K562 (cell line): ENCODE results near the gene PUM1. TPM values are rescaled to one million over a fixed set of nuclear protein-coding genes. Genes with fewer than 3 reads are reported as not detected.

ENCODE experiments used
- ATF7 ChIP-seq: fragments of 450-650 bp; IDR thresholded peaks from 2 replicates; pipeline ENCODE4 v1.7.1; 2014; ENCODE audit warnings: mild to moderate bottlenecking, moderate library complexity
- CHD4 ChIP-seq: fragments of 200-600 bp; sonication (generic); IDR thresholded peaks from 3 replicates; pipeline ENCODE4 v1.6.1; 2012; ENCODE audit warnings: low read depth, mild to moderate bottlenecking, mixed read lengths, low read length, inconsistent platforms; ENCODE audit not compliant: insufficient read depth, insufficient replicate concordance, poor library complexity, severe bottlenecking
- CTBP1 ChIP-seq: fragments of 450-650 bp; IDR thresholded peaks from 2 replicates; pipeline ENCODE4 v1.6.1; 2016; ENCODE audit warnings: borderline replicate concordance
- EHMT2 ChIP-seq: fragments of 450-650 bp; IDR thresholded peaks from 2 replicates; pipeline ENCODE4 v1.6.1; 2018; ENCODE audit warnings: antibody characterized with exemption
- HES1 ChIP-seq: fragments of 450-650 bp; IDR thresholded peaks from 2 replicates; pipeline ENCODE4 v1.6.1; 2016; ENCODE audit warnings: low read depth, mild to moderate bottlenecking, moderate library complexity
- MAX ChIP-seq: sonication (generic); formaldehyde crosslinking; IDR thresholded peaks from 2 replicates; pipeline ENCODE4 v1.9.0; 2022; ENCODE audit warnings: mild to moderate bottlenecking, missing genetic modification reagents
- NR2C1 ChIP-seq, 2 experiments: fragments of 450-650 bp; IDR thresholded peaks; 2 replicates each; pipeline ENCODE4 v1.6.1; 2017; ENCODE audit warnings: mild to moderate bottlenecking in 2 of 2, antibody characterized with exemption in 1 of 2, inconsistent platforms in 1 of 2, missing compliant biosample characterization in 1 of 2, missing genetic modification characterization in 1 of 2
- PHF21A ChIP-seq: fragments of 450-650 bp; IDR thresholded peaks from 2 replicates; pipeline ENCODE4 v1.6.1; 2017; ENCODE audit warnings: low read depth, borderline replicate concordance
- SMARCA5 ChIP-seq: fragments of 450-650 bp; IDR thresholded peaks from 2 replicates; pipeline ENCODE4 v1.6.1; 2016
- SP2 ChIP-seq: IDR thresholded peaks from 2 replicates; pipeline ENCODE4 v1.6.1; 2011; ENCODE audit warnings: mild to moderate bottlenecking, low read depth, low read length, moderate library complexity; ENCODE audit not compliant: poor library complexity, severe bottlenecking; ENCODE audit errors: extremely low read depth
- TBP ChIP-seq: optimal IDR thresholded peaks from 2 replicates; pipeline ENCODE3; 2011; ENCODE audit warnings: low read depth, low read length, improper control_type of control experiment
- TFAP4 ChIP-seq: sonication (generic); formaldehyde crosslinking; IDR thresholded peaks from 2 replicates; pipeline ENCODE4 v1.8.0; 2022; ENCODE audit warnings: missing genetic modification reagents, mild to moderate bottlenecking, moderate library complexity, borderline replicate concordance
- WHSC1 ChIP-seq: IDR thresholded peaks from one replicate; pipeline ENCODE4 v1.6.1; 2012; ENCODE audit warnings: low read length, control low read depth, inconsistent platforms
- XRCC5 ChIP-seq: fragments of 200-400 bp; formaldehyde crosslinking; IDR thresholded peaks from 2 replicates; pipeline ENCODE4 v1.6.1; 2017; ENCODE audit warnings: low read depth, mild to moderate bottlenecking, low read length
- YY1 ChIP-seq, 3 experiments: IDR thresholded peaks; 2 replicates each; pipeline ENCODE4 v1.6.1; 2011; ENCODE audit warnings: low read length in 2 of 3, mild to moderate bottlenecking in 2 of 3, moderate library complexity in 2 of 3, borderline replicate concordance in 1 of 3, control low read depth in 1 of 3, low read depth in 1 of 3; ENCODE audit not compliant: insufficient read depth in 3 of 3, insufficient replicate concordance in 2 of 3, control insufficient read depth in 1 of 3, insufficient read length in 1 of 3; ENCODE audit errors: extremely low read depth in 1 of 3
- ZBTB9 ChIP-seq: fragments of 450-650 bp; formaldehyde crosslinking; IDR thresholded peaks from 2 replicates; pipeline ENCODE4 v1.4.0; 2020; ENCODE audit warnings: mild to moderate bottlenecking, moderate library complexity
- ZEB2 ChIP-seq: fragments of 450-650 bp; IDR thresholded peaks from 2 replicates; pipeline ENCODE4 v1.6.1; 2016
- ZNF263 ChIP-seq: sonication (generic); formaldehyde crosslinking; IDR thresholded peaks from 2 replicates; pipeline ENCODE4 v1.8.0; 2022; ENCODE audit warnings: mild to moderate bottlenecking, missing genetic modification reagents, borderline replicate concordance
- ZNF740 ChIP-seq, 3 experiments: fragments of 200-800 bp in 1 of 3; sonication (Bioruptor generic) in 1 of 3; sonication (generic) in 1 of 3; formaldehyde crosslinking in 1 of 3; IDR thresholded peaks; 2 replicates each; pipeline versions ENCODE4 v1.6.1 to v1.8.0; 2016 to 2022; ENCODE audit warnings: mild to moderate bottlenecking in 2 of 3, missing compliant biosample characterization in 2 of 3, missing genetic modification characterization in 2 of 3, missing genetic modification reagents in 1 of 3
- polyA plus RNA-seq, 8 experiments: library from polyadenylated mRNA; depleted of rRNA in 4 of 8; stranded (reverse) in 5 of 8; unstranded in 3 of 8; fragments of >200 nt; fragmentation: Nextera tagmentation in 2 of 8; fragmentation: Illumina TruSeq in 1 of 8; extraction: Ambion mirVana in 2 of 8; extraction: Trizol in 1 of 8; gene quantifications; 2 replicates each; pipeline versions ENCODE4 v1.2.1 to v1.2.3, GENCODE V29; 2011 to 2014; ENCODE audit warnings: inconsistent platforms in 1 of 8, missing spikeins in 1 of 8
- total RNA-seq, 7 experiments: library from RNA; depleted of rRNA in 6 of 7; stranded (reverse); fragments of >200 nt in 6 of 7; fragmentation: Illumina TruSeq in 2 of 7; extraction: Trizol in 2 of 7; gene quantifications; 2 replicates each; pipeline versions ENCODE4 v1.2.1 to v1.2.3, GENCODE V29; 2011 to 2021; ENCODE audit warnings: low replicate concordance in 1 of 7

The PUM1 gene
- total and polyA plus RNA-seq, 9 of the 15 experiments (the other 6 are each of a cell fraction or from before 2014, with no cell fraction given) = 37.7 to 104 (median 55.7) TPM

GRCh38 chr1:30929135-30929889, 136.2 kb downstream of the PUM1 start (continued):
- TF ChIP-seq ZBTB9 (CRISPR knock-in tag) (peak; percentile 24; the same call in 1 of the 2 replicates), MAX (CRISPR knock-in tag) (peak; percentile 11; the same call in 1 of the 2 replicates), EHMT2 (no peak), CTBP1 (0 out of 2 replicates have a peak, but pooled peaks have one; percentile 49), ATF7 (peak; percentile 48), TBP (no peak), CHD4 (no peak), ZNF740 (CRISPR knock-in tag; IDR thresholded peaks at IDR 0.05) (no peak), ZNF740 (tag; IDR thresholded peaks at IDR 0.05) (0 out of 4 replicates have a peak, but pooled peaks of 1 of the 2 experiments have one; percentile 11), SMARCA5 (peak; percentile 66; the same call in 1 of the 2 replicates), WHSC1 (peak; percentile 29), YY1 (IDR thresholded peaks at IDR 0.05; ENCODE audit: borderline replicate concordance in 1 of 3, control insufficient read depth in 1 of 3, extremely low read depth in 1 of 3, insufficient read depth in 3 of 3, insufficient read length in 1 of 3, insufficient replicate concordance in 2 of 3, low read depth in 1 of 3, low read length in 2 of 3) (peak in 1 of 3 experiments; percentile 16), ZEB2 (no peak), NR2C1 (IDR thresholded peaks at IDR 0.05) (peak; percentile 66), NR2C1 (tag; IDR thresholded peaks at IDR 0.05) (peak; percentile 77), ZNF263 (CRISPR knock-in tag) (no peak), PHF21A (no peak), HES1 (no peak), XRCC5 (peak; percentile 71; the same call in 1 of the 2 replicates), TFAP4 (CRISPR knock-in tag) (0 out of 2 replicates have a peak, but pooled peaks have one; percentile 42), SP2 (peak; percentile 6)
